Thyroid gland (tissue), 4 donors: ENCODE measurements around the gene LHFPL2. TPM values are rescaled to one million over a fixed set of nuclear protein-coding genes. Genes with fewer than 3 reads are reported as not detected.

Experiments used
- DNase-seq, 2 donors: peaks; one replicate each; pipeline ENCODE4 v3.0.0-alpha.2; 2019
- H3K27ac ChIP-seq, 3 donors: fragments of 200-600 bp; sonication (generic); 1 replicate in 2 of 3; 2 replicates in 1 of 3; pipeline ENCODE4 v1.5.1; 2016 to 2019; ENCODE audit warnings: mild to moderate bottlenecking in 1 of 3, moderate library complexity in 1 of 3
- H3K27me3 ChIP-seq: fragments of 200-600 bp; sonication (generic); one replicate; pipeline ENCODE4 v1.5.1; 2019
- H3K36me3 ChIP-seq, 2 donors: fragments of 200-600 bp; sonication (generic); one replicate each; pipeline ENCODE4 v1.5.1; 2016 to 2019
- H3K4me1 ChIP-seq, 2 donors: fragments of 200-600 bp; sonication (generic); one replicate each; pipeline ENCODE4 v1.5.1; 2017 to 2019
- H3K4me3 ChIP-seq, 3 donors: fragments of 200-600 bp; sonication (generic); replicated peaks in 1 of 3; 1 replicate in 2 of 3; 2 replicates in 1 of 3; pipeline ENCODE4 v1.5.1; 2016; ENCODE audit warnings: mild to moderate bottlenecking in 1 of 3
- H3K9me3 ChIP-seq: fragments of 200-600 bp; sonication (generic); one replicate; pipeline ENCODE4 v1.5.1; 2017
- POLR2A ChIP-seq, 2 donors: fragments of 450-650 bp; IDR thresholded peaks; one replicate each; pipeline ENCODE4 v1.6.1; 2017; ENCODE audit warnings: antibody characterized with exemption in 2 of 2, mild to moderate bottlenecking in 2 of 2, moderate library complexity in 1 of 2
- WGBS, 2 donors: methylation state at CpG; one replicate each; pipeline ENCODE4 v1.1.5; 2017; 5-methylcytosine and 5-hydroxymethylcytosine counted together
- intact Hi-C: fragments of 100-400 bp; cut with DNase I; formaldehyde crosslinking; loops from one replicate; pipeline ENCODE4 v1.15.1; 2023
- total RNA-seq, 4 donors: library from RNA; depleted of rRNA; stranded (reverse); fragments of >200 nt; gene quantifications; one replicate each; pipeline ENCODE4 v1.2.3, GENCODE V29; 2016
- TF ChIP-seq, protein P1 (sequence below), 6 experiments: fragments of 200-600 bp in 3 of 6; fragments of 450-650 bp in 3 of 6; sonication (generic) in 3 of 6; IDR thresholded peaks; one replicate each; pipeline ENCODE4 v1.5.1; 2016 to 2019; ENCODE audit warnings: antibody characterized with exemption in 6 of 6, mild to moderate bottlenecking in 2 of 6, inconsistent platforms in 1 of 6, moderate library complexity in 1 of 6

LHFPL2 gene
- total RNA-seq, 4 donors from 2014 or later = 17.6 to 25.7 (median 23.7) TPM

GRCh38 chr5:78593465-78593864, 55.1 kb downstream of the LHFPL2 start:
- no peak overlapping the region for H3K27ac ChIP-seq
- no peaks in the 10 kb centered on the region for H3K36me3 ChIP-seq
- no peak for DNase-seq
- WGBS, 2 donors = 95% methylated on average over 2 of the region's 2 CpGs
- no peaks in the 10 kb centered on the region for H3K27me3 ChIP-seq
- H3K9me3 ChIP-seq = no peaks in the 10 kb centered on the region
- TF ChIP-seq POLR2A (IDR thresholded peaks at IDR 0.05) = no peak
- TF ChIP-seq, protein P1, sequence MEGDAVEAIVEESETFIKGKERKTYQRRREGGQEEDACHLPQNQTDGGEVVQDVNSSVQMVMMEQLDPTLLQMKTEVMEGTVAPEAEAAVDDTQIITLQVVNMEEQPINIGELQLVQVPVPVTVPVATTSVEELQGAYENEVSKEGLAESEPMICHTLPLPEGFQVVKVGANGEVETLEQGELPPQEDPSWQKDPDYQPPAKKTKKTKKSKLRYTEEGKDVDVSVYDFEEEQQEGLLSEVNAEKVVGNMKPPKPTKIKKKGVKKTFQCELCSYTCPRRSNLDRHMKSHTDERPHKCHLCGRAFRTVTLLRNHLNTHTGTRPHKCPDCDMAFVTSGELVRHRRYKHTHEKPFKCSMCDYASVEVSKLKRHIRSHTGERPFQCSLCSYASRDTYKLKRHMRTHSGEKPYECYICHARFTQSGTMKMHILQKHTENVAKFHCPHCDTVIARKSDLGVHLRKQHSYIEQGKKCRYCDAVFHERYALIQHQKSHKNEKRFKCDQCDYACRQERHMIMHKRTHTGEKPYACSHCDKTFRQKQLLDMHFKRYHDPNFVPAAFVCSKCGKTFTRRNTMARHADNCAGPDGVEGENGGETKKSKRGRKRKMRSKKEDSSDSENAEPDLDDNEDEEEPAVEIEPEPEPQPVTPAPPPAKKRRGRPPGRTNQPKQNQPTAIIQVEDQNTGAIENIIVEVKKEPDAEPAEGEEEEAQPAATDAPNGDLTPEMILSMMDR (IDR thresholded peaks at IDR 0.05) = no peak
- intact Hi-C loops = no loop called here
- H3K4me1 ChIP-seq = peaks cover 20 to 36% of the 10 kb centered on the region in 2 donors
- H3K4me3 ChIP-seq = no peak overlapping the region

- no peak for DNase-seq
- no peak overlapping the region for H3K27ac ChIP-seq
- intact Hi-C loops = no loop called here
- TF ChIP-seq, protein P1 (IDR thresholded peaks at IDR 0.05) = no peak
- no peak for TF ChIP-seq POLR2A (IDR thresholded peaks at IDR 0.05)
- 95 to 96% methylated on average over 7 of the region's 7 CpGs for WGBS, 2 donors
- H3K4me3 ChIP-seq = no peak overlapping the region
- H3K36me3 ChIP-seq = no peaks in the 10 kb centered on the region
- no peaks in the 10 kb centered on the region for H3K27me3 ChIP-seq
- peaks cover 15 to 33% of the 10 kb centered on the region in 2 donors for H3K4me1 ChIP-seq
- H3K9me3 ChIP-seq = no peaks in the 10 kb centered on the region
These were observed 55.7 kb downstream of the LHFPL2 start for GRCh38 chr5:78592735-78593386.

GRCh38 chr5:78591972-78592700, 56.4 kb downstream of the LHFPL2 start:
- Histone ChIP-seq H3K27me3 (no peaks in the 10 kb centered on the region), H3K4me1 (peaks cover 11 to 30% of the 10 kb centered on the region in 2 donors), H3K9me3 (no peaks in the 10 kb centered on the region), H3K27ac (no peak overlapping the region), H3K4me3 (no peak overlapping the region), H3K36me3 (no peaks in the 10 kb centered on the region)
- TF ChIP-seq, protein P1 (IDR thresholded peaks at IDR 0.05) = no peak
- TF ChIP-seq POLR2A (IDR thresholded peaks at IDR 0.05) = no peak
- 80 to 90% methylated on average over 9 of the region's 9 CpGs for WGBS, 2 donors
- intact Hi-C loops = no loop called here
- no peak for DNase-seq

DNA sequence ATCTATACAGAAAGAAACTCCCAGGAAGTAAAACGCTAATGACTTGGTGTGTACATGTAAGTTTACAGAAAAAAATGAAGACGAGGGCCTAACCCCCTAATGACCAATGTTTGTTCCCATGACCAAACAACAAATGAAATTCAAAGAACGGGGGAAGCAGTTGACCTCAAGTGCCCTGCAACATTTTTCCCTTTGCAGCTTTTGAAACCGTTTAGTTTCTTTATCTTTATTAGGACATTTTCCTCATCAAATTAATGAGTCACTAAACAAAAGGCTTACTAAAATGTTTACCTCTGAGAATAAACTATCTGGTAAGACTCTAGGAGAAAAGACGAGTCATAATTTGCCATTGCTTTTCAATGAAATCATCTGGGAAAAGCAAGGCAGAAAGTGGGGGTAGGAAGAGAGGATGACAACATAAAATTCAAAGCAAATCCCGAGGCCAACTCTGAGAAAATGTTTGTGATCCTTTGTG, 57.4 kb downstream of the LHFPL2 start:
- H3K36me3 ChIP-seq = no peaks in the 10 kb centered on the region
- TF ChIP-seq POLR2A (IDR thresholded peaks at IDR 0.05) = no peak
- TF ChIP-seq, protein P1 (IDR thresholded peaks at IDR 0.05) = no peak
- no peaks in the 10 kb centered on the region for H3K9me3 ChIP-seq
- no peak overlapping the region for H3K4me3 ChIP-seq
- H3K27me3 ChIP-seq = no peaks in the 10 kb centered on the region
- 71 to 77% methylated on average over 6 of the region's 6 CpGs for WGBS, 2 donors
- no peak overlapping the region for H3K27ac ChIP-seq
- DNase-seq = no peak
- peaks cover 11 to 30% of the 10 kb centered on the region in 2 donors for H3K4me1 ChIP-seq
- intact Hi-C loops = no loop called here

DNA sequence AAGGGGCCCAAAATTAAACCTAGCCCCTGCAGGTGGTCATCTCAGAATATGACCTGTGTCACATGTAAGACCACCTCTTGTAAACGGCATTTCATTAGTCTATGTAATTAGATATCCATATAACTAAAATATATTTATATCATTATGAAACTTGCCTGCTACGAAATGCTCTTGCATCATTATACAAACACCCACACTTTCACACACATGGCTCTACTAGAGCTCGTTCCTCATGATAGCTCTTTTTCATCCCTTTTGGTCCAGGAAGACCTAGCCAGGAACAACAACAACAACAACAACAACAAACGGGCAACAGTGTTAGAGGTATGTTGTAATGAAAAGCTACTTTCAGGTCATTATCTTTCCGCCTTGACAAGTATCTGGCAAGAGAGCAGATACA, 58.6 kb downstream of the LHFPL2 start:
- Histone ChIP-seq H3K4me1 (peaks cover 6 to 23% of the 10 kb centered on the region in 2 donors), H3K36me3 (no peaks in the 10 kb centered on the region), H3K4me3 (no peak overlapping the region), H3K9me3 (no peaks in the 10 kb centered on the region), H3K27ac (no peak overlapping the region), H3K27me3 (no peaks in the 10 kb centered on the region)
- intact Hi-C loops = no loop called here
- WGBS, 2 donors = 83 to 95% methylated on average over 5 of the region's 5 CpGs
- TF ChIP-seq POLR2A (IDR thresholded peaks at IDR 0.05) = no peak
- TF ChIP-seq, protein P1 (IDR thresholded peaks at IDR 0.05) = no peak
- DNase-seq = no peak
